Chondrocyte (in vitro differentiated cells): ENCODE results near the gene TSC2. TPM values are rescaled to one million over a fixed set of nuclear protein-coding genes. Genes with fewer than 3 reads are reported as not detected.
"Not testable (repeated sequence)": the region's sequence is repeated elsewhere in the genome, so short reads cannot be mapped to it uniquely, and the experiment has no call there.

ENCODE experiments used
- DNase-seq: peaks from one replicate; pipeline ENCODE4 v3.0.0; 2021; ENCODE audit warnings: mixed read lengths, low spot score
- H3K27ac Mint-ChIP-seq: one replicate; pipeline ENCODE4 v1.8.0; 2021; ENCODE audit warnings: mild to moderate bottlenecking, moderate library complexity, mixed read lengths; ENCODE audit not compliant: unreplicated experiment
- H3K27me3 Mint-ChIP-seq: 2 replicates; pipeline ENCODE4 v1.8.0; 2021; ENCODE audit warnings: low read depth, mixed read lengths
- H3K36me3 Mint-ChIP-seq: 2 replicates; pipeline ENCODE4 v1.8.0; 2021; ENCODE audit warnings: low read depth, mixed read lengths
- H3K4me1 Mint-ChIP-seq: 2 replicates; pipeline ENCODE4 v1.8.0; 2021; ENCODE audit warnings: low read depth, mild to moderate bottlenecking, mixed read lengths
- H3K4me3 Mint-ChIP-seq: one replicate; pipeline ENCODE4 v1.8.0; 2021; ENCODE audit warnings: mild to moderate bottlenecking, moderate library complexity, mixed read lengths; ENCODE audit not compliant: unreplicated experiment
- H3K9me3 Mint-ChIP-seq: 2 replicates; pipeline ENCODE4 v1.8.0; 2021; ENCODE audit warnings: low read depth, mixed read lengths
- microRNA-seq: library from miRNA; unstranded; fragments of <30 nt; microRNA quantifications from one replicate; pipeline ENCODE4 v1.2.0, GENCODE V29; 2020; ENCODE audit warnings: borderline number of aligned reads
- total RNA-seq: library from RNA; stranded (reverse); gene quantifications from 3 replicates; pipeline ENCODE4 v1.2.1, GENCODE V29; 2021

The TSC2 gene
- total RNA-seq, 1 donor from 2014 or later: 108 TPM

- peaks cover 47% of the 10 kb centered on the region for H3K4me1 Mint-ChIP-seq
- not testable (repeated sequence) for H3K36me3 Mint-ChIP-seq, H3K9me3 Mint-ChIP-seq, H3K27me3 Mint-ChIP-seq, DNase-seq
- H3K27ac Mint-ChIP-seq: peak overlapping the region; percentile 95
- H3K4me3 Mint-ChIP-seq: peak overlapping the region; percentile 22
Observed at GRCh38 chr16:2126928-2127556, 79.3 kb downstream of the TSC2 start.

GRCh38 chr16:2127630-2128280, 80.0 kb downstream of the TSC2 start:
- H3K36me3 Mint-ChIP-seq, H3K27me3 Mint-ChIP-seq, H3K4me3 Mint-ChIP-seq, DNase-seq, H3K9me3 Mint-ChIP-seq: not testable (repeated sequence)
- Mint-ChIP-seq H3K27ac (peak overlapping the region; percentile 66), H3K4me1 (peaks cover 47% of the 10 kb centered on the region)

GRCh38 chr16:2129251-2129650, 81.5 kb downstream of the TSC2 start:
- DNase-seq, H3K9me3 Mint-ChIP-seq, H3K36me3 Mint-ChIP-seq, H3K27me3 Mint-ChIP-seq: not testable (repeated sequence)
- Mint-ChIP-seq H3K27ac (peak overlapping the region; percentile 92), H3K4me3 (peak overlapping the region; percentile 66), H3K4me1 (peaks cover 47% of the 10 kb centered on the region)

GRCh38 chr16:2129890-2130447, 82.2 kb downstream of the TSC2 start:
- H3K27me3 Mint-ChIP-seq: not testable (repeated sequence)

GRCh38 chr16:2133797-2134196, 86.0 kb downstream of the TSC2 start:
- peaks cover 20% of the 10 kb centered on the region for H3K4me1 Mint-ChIP-seq
- peak overlapping the region; percentile 88 for H3K27ac Mint-ChIP-seq
- H3K27me3 Mint-ChIP-seq, H3K9me3 Mint-ChIP-seq, DNase-seq, H3K36me3 Mint-ChIP-seq: not testable (repeated sequence)
- H3K4me3 Mint-ChIP-seq: peak overlapping the region; percentile 65

More at GRCh38 chr16:2129890-2130447, 82.2 kb downstream of the TSC2 start:
- peak overlapping the region; percentile 92 for H3K27ac Mint-ChIP-seq
- H3K36me3 Mint-ChIP-seq, DNase-seq, H3K9me3 Mint-ChIP-seq: not testable (repeated sequence)
- peaks cover 44% of the 10 kb centered on the region for H3K4me1 Mint-ChIP-seq
- H3K4me3 Mint-ChIP-seq: peak overlapping the region; percentile 40

- not testable (repeated sequence) for DNase-seq, H3K27me3 Mint-ChIP-seq, H3K9me3 Mint-ChIP-seq, H3K36me3 Mint-ChIP-seq, H3K4me1 Mint-ChIP-seq
- Mint-ChIP-seq H3K27ac (peak overlapping the region; percentile 76), H3K4me3 (peak overlapping the region; percentile 84)
Observed at GRCh38 chr16:2135071-2135470, 87.3 kb downstream of the TSC2 start.

- not testable (repeated sequence) for H3K27me3 Mint-ChIP-seq, H3K9me3 Mint-ChIP-seq, H3K36me3 Mint-ChIP-seq
- H3K27ac Mint-ChIP-seq: peak within 1 kb of the TSS; percentile 98
- peaks cover 10% of the 10 kb centered on the region for H3K4me1 Mint-ChIP-seq
- H3K4me3 Mint-ChIP-seq: peak within 1 kb of the TSS; percentile 84
- DNase-seq: peak; percentile 99
Observed at GRCh38 chr16:2135770-2136490, 88.1 kb downstream of the TSC2 start, which contains the start of gene PKD1. Gene PKD1 (minus strand): TSS chr16:2135898. CDS start chr16:2135689, 209 bp downstream.

Small RNA genes lying within 50 kb of the gene (microRNA-seq; reads per million reads assigned to microRNA genes)
- gene MIR1225 (not detected), gene MIR3180-5 (not detected), gene MIR4516 (not detected), gene MIR6511B1 (not detected)

Other genes with a start within 250 kb of the TSC2 start
- 46.5 to 56.7 TPM (median 55.1 TPM) in 3 replicates for gene HAGH, start 221.2 kb upstream of the TSC2 start, total RNA-seq
- gene FAHD1, start 220.8 kb upstream of the TSC2 start, total RNA-seq: 25.8 to 27.1 TPM (median 25.9 TPM) in 3 replicates
- gene MEIOB, start 175.8 kb upstream of the TSC2 start, total RNA-seq: 1.1 to 1.3 TPM (median 1.2 TPM) in 3 replicates
- not detected in 3 replicates for gene HS3ST6, start 129.6 kb upstream of the TSC2 start, total RNA-seq
- gene MSRB1, start 104.8 kb upstream of the TSC2 start, total RNA-seq: 18.3 to 19.1 TPM (median 18.8 TPM) in 3 replicates
- not detected in 3 replicates for gene RPL3L, start 93.3 kb upstream of the TSC2 start, total RNA-seq
- 97.9 to 131 TPM (median 110 TPM) in 3 replicates for gene NDUFB10, start 88.4 kb upstream of the TSC2 start, total RNA-seq
- 1,605 to 1,878 TPM (median 1,662 TPM) in 3 replicates for gene RPS2, start 83.2 kb upstream of the TSC2 start, total RNA-seq
- gene RNF151, start 81.1 kb upstream of the TSC2 start, total RNA-seq: not detected in 3 replicates
- 20.9 to 40.1 TPM (median 21.6 TPM) in 3 replicates for gene TBL3, start 75.9 kb upstream of the TSC2 start, total RNA-seq
- 0.25 to 0.48 TPM (median 0.26 TPM) in 3 replicates for gene NOXO1, start 66.5 kb upstream of the TSC2 start, total RNA-seq
- gene GFER, start 63.8 kb upstream of the TSC2 start, total RNA-seq: 17.0 to 19.7 TPM (median 17.5 TPM) in 3 replicates
- gene SYNGR3, start 58.0 kb upstream of the TSC2 start, total RNA-seq: 0.39 to 0.74 TPM (median 0.67 TPM) in 3 replicates
- gene ZNF598, start 38.2 kb upstream of the TSC2 start, total RNA-seq: 39.0 to 43.4 TPM (median 41.7 TPM) in 3 replicates
- gene NPW, start 28.2 kb upstream of the TSC2 start, total RNA-seq: 1.1 to 3.7 TPM (median 2.5 TPM) in 3 replicates
- 61.5 to 89.4 TPM (median 87.0 TPM) in 3 replicates for gene NHERF2, start 21.1 kb upstream of the TSC2 start, total RNA-seq
- 12.6 to 15.4 TPM (median 14.2 TPM) in 3 replicates for gene NTHL1, start 151 bp upstream of the TSC2 start, total RNA-seq
- 131 to 230 TPM (median 216 TPM) in 3 replicates for gene PKD1, start 87.9 kb downstream of the TSC2 start, total RNA-seq
- gene RAB26, start 100.6 kb downstream of the TSC2 start, total RNA-seq: 0.28 to 1.1 TPM (median 0.80 TPM) in 3 replicates
- gene TRAF7, start 107.8 kb downstream of the TSC2 start, total RNA-seq: 62.1 to 71.3 TPM (median 63.4 TPM) in 3 replicates
- gene CASKIN1, start 148.6 kb downstream of the TSC2 start, total RNA-seq: 1.3 to 3.6 TPM (median 2.3 TPM) in 3 replicates
- 37.1 to 41.4 TPM (median 39.3 TPM) in 3 replicates for gene MLST8, start 157.5 kb downstream of the TSC2 start, total RNA-seq
- gene BRICD5, start 162.9 kb downstream of the TSC2 start, total RNA-seq: 5.4 to 7.3 TPM (median 6.9 TPM) in 3 replicates
- 15.6 to 21.1 TPM (median 16.0 TPM) in 3 replicates for gene PGP, start 166.9 kb downstream of the TSC2 start, total RNA-seq
- 18.7 to 25.7 TPM (median 20.7 TPM) in 3 replicates for gene E4F1, start 175.6 kb downstream of the TSC2 start, total RNA-seq
- gene DNASE1L2, start 188.5 kb downstream of the TSC2 start, total RNA-seq: 0.97 to 1.6 TPM (median 1.2 TPM) in 3 replicates
- 25.5 to 45.4 TPM (median 44.5 TPM) in 3 replicates for gene ECI1, start 203.6 kb downstream of the TSC2 start, total RNA-seq
- gene RNPS1, start 220.1 kb downstream of the TSC2 start, total RNA-seq: 109 to 122 TPM (median 111 TPM) in 3 replicates